Gastroesophageal sphincter (tissue), 4 donors: ENCODE results near the gene ZNF555. TPM values are rescaled to one million over a fixed set of nuclear protein-coding genes. Genes with fewer than 3 reads are reported as not detected.
"Not testable (repeated sequence)": the region's sequence is repeated elsewhere in the genome, so short reads cannot be mapped to it uniquely, and the experiment has no call there.

Experiments used
- ATAC-seq: fragments of 150-250 bp; one replicate; pipeline ENCODE4 v1.9.1; 2016; ENCODE audit warnings: mild to moderate bottlenecking, moderate library complexity
- H3K27ac ChIP-seq, 4 donors: fragments of 200-600 bp; sonication (generic) in 3 of 4; 1 replicate in 3 of 4; 2 replicates in 1 of 4; pipeline ENCODE4 v1.5.1; 2016 to 2019
- H3K27me3 ChIP-seq: fragments of 200-600 bp; sonication (generic); one replicate; pipeline ENCODE4 v1.5.1; 2019
- H3K36me3 ChIP-seq, 2 donors: fragments of 200-600 bp; sonication (generic); one replicate each; pipeline ENCODE4 v1.5.1; 2019; ENCODE audit warnings: control low read depth in 1 of 2
- H3K4me1 ChIP-seq, 3 donors: fragments of 200-600 bp; sonication (generic); 1 replicate in 2 of 3; 2 replicates in 1 of 3; pipeline ENCODE4 v1.5.1; 2016 to 2019; ENCODE audit warnings: control low read depth in 2 of 3
- H3K4me3 ChIP-seq, 2 donors: fragments of 200-600 bp; sonication (generic); one replicate each; pipeline ENCODE4 v1.5.1; 2019; ENCODE audit warnings: mild to moderate bottlenecking in 1 of 2, moderate library complexity in 1 of 2
- H3K9me3 ChIP-seq, 3 donors: fragments of 200-600 bp; sonication (generic); one replicate each; pipeline ENCODE4 v1.5.1; 2017 to 2019; ENCODE audit warnings: control low read depth in 2 of 3
- EP300 ChIP-seq: sonication (generic); formaldehyde crosslinking; IDR thresholded peaks from one replicate; pipeline ENCODE4 v1.6.1; 2017; ENCODE audit warnings: antibody characterized with exemption, mild to moderate bottlenecking
- POLR2A ChIP-seq, 2 donors: fragments of 450-650 bp; IDR thresholded peaks; one replicate each; pipeline ENCODE4 v1.6.1; 2017; ENCODE audit warnings: antibody characterized with exemption in 2 of 2, mild to moderate bottlenecking in 2 of 2, moderate library complexity in 1 of 2
- POLR2AphosphoS5 ChIP-seq: sonication (generic); formaldehyde crosslinking; IDR thresholded peaks from one replicate; pipeline ENCODE4 v1.6.1; 2017; ENCODE audit warnings: antibody characterized with exemption
- WGBS, 2 donors: methylation state at CpG; one replicate each; pipeline ENCODE4 v1.1.5; 2018; ENCODE audit warnings: low coverage in 1 of 2; 5-methylcytosine and 5-hydroxymethylcytosine counted together
- total RNA-seq, 4 donors: library from RNA; depleted of rRNA; stranded (reverse); fragments of >200 nt; gene quantifications; one replicate each; pipeline ENCODE4 v1.1.0, GENCODE V29; 2016
- TF ChIP-seq, protein P1 (sequence below), 4 experiments: fragments of 200-600 bp in 2 of 4; fragments of 450-650 bp in 2 of 4; sonication (generic) in 1 of 4; IDR thresholded peaks; one replicate each; pipeline ENCODE4 v1.5.1; 2017 to 2019; ENCODE audit warnings: antibody characterized with exemption in 4 of 4, mild to moderate bottlenecking in 2 of 4, moderate library complexity in 2 of 4

Gene ZNF555
- total RNA-seq, 4 donors from 2014 or later: 4.2 to 10.9 (median 7.6) TPM

DNA sequence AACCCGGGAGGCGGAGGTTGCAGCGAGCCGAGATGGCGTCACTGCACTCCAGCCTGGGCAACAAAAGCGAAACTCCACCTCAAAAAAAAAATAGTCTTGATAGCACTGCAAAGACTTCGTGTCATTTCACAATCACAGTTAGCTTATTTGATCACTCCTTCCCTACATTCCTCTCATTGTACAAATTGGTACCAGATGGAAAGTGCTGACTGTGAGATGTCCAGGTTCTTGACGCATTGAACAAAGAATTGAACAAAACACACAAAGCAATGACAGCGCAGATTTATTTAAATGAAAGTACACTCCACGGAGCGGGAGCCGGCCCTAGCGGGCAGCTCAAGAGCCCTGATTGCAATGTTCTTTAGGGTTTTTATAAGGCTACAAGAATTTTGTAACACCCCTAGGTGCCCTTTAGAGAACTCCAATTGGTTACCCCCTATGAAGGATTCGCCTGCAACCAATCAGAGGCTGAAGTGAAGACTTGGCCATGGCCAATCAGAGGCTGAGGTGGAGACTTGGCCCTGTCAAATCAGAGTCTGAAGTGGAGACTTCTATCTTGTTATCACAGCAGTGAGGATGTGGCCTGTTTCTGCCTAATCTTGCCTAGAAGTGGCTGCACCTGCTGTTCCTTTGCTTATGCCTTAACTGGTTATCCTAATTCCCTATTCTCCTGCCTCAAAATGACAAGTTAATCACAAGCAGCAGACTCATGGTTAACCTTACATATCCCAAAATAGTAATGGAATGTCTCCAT lies 42.6 kb downstream of the ZNF555 start:
- Histone ChIP-seq H3K27ac (no peak overlapping the region), H3K9me3 (peaks cover 0 to 6% (median 0%) of the 10 kb centered on the region in 3 donors), H3K4me3 (no peak overlapping the region), H3K27me3 (no peaks in the 10 kb centered on the region), H3K36me3 (no peaks in the 10 kb centered on the region), H3K4me1 (peaks cover 0 to 5% (median 0%) of the 10 kb centered on the region in 3 donors)
- TF ChIP-seq POLR2AphosphoS5 (no peak), POLR2A (IDR thresholded peaks at IDR 0.05) (no peak)
- no peak for ATAC-seq
- 91% methylated on average over 6 to 13 of the region's 14 CpGs for WGBS, 2 donors

DNA sequence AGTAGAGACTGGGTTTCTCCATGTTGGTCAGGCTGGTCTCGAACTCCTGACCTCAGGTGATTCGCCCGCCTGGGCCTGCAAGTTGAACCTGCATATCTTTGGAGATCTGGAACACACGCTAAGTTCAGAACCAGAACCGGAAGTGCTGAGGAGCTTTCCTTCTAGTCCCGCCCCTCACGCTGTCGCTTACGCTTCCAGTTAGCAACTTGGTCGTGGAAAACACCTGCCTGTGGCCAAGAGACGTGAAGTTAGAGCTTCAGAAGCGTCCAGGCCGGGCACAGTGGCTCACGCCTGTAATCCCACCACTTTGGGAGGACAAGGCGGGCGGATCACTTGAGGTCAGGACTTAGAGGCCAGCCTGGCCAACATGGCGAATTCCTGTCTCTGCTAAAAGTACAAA lies 44.5 kb downstream of the ZNF555 start:
- no peak overlapping the region for H3K27ac ChIP-seq
- 87 to 97% methylated on average over 3 to 5 of the region's 17 CpGs for WGBS, 2 donors
- H3K9me3 ChIP-seq: no peaks in the 10 kb centered on the region
- no peak overlapping the region for H3K4me3 ChIP-seq
- H3K27me3 ChIP-seq: no peaks in the 10 kb centered on the region
- H3K4me1 ChIP-seq: peaks cover 0 to 5% (median 0%) of the 10 kb centered on the region in 3 donors
- no peak for ATAC-seq
- H3K36me3 ChIP-seq: no peaks in the 10 kb centered on the region
- no peak for TF ChIP-seq POLR2A (IDR thresholded peaks at IDR 0.05)
- TF ChIP-seq POLR2AphosphoS5: no peak
- TF ChIP-seq, protein P1, sequence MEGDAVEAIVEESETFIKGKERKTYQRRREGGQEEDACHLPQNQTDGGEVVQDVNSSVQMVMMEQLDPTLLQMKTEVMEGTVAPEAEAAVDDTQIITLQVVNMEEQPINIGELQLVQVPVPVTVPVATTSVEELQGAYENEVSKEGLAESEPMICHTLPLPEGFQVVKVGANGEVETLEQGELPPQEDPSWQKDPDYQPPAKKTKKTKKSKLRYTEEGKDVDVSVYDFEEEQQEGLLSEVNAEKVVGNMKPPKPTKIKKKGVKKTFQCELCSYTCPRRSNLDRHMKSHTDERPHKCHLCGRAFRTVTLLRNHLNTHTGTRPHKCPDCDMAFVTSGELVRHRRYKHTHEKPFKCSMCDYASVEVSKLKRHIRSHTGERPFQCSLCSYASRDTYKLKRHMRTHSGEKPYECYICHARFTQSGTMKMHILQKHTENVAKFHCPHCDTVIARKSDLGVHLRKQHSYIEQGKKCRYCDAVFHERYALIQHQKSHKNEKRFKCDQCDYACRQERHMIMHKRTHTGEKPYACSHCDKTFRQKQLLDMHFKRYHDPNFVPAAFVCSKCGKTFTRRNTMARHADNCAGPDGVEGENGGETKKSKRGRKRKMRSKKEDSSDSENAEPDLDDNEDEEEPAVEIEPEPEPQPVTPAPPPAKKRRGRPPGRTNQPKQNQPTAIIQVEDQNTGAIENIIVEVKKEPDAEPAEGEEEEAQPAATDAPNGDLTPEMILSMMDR (IDR thresholded peaks at IDR 0.05): no peak
- no peak for TF ChIP-seq EP300

DNA sequence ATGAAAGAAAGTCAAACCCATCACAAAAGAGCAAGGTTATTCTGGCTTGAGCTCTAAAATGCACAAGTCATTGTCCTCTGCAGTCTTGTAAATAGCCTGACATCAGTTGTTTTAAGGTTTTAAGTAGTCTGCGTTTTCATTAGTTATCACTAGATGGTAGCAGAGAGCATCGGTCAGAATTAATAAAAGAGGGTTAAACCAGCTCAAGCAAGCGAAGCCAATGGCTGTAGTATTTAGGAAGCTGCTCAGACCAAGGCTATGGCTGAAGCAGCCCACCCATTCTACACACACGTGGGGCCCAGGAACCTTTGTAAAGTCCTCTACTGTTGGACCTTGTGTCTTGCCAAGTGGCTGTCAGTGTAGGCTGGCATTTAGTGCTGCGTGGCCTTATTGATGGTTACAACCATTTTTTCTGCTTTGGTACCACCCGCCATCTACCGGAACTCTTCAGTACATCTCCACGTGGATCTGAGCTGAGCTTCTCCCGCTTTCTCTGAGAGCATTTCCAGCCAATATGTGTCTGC lies 46.2 kb downstream of the ZNF555 start:
- no peak overlapping the region for H3K4me3 ChIP-seq
- no peaks in the 10 kb centered on the region for H3K9me3 ChIP-seq
- 22 to 23% methylated on average over 8 to 9 of the region's 9 CpGs for WGBS, 2 donors

DNA sequence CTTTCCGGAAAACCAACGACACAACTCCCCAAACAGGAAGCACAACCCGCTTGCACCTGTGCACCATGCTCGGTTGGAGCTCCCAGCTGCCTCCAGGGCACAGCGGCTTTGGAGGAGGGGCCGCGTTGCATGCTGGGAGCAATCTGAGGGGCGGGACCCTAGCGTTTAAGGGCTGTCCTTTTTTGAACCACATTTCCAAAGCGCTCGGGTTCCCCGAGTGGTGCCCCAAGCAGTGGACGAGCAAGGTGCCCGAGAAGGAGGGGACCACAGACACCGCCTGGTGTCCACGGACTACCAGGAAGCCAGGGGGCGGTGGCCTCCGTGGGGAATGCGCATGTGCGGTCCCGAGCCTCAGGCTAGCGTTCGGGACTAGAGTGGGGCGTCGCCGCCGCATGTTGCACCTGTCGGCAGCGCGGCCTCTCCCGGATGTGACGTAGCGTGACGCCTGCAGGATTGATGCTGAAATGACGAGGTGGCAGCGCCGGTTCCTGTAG lies 47.5 kb downstream of the ZNF555 start:
- peak overlapping the region in 1 of 2 donors; percentile 40 for H3K4me3 ChIP-seq
- 64 to 82% methylated on average over 10 to 20 of the region's 37 CpGs for WGBS, 2 donors

More for the DNA sequence above, 46.2 kb downstream of the ZNF555 start:
- Histone ChIP-seq H3K27ac (peak overlapping the region in 1 of 4 donors; percentile 41), H3K27me3 (peaks cover 6% of the 10 kb centered on the region), H3K4me1 (peaks cover 0 to 5% (median 0%) of the 10 kb centered on the region in 3 donors), H3K36me3 (no peaks in the 10 kb centered on the region)
- TF ChIP-seq, protein P1 (IDR thresholded peaks at IDR 0.05): peak; percentile 52 to 78 (median 61)
- TF ChIP-seq POLR2AphosphoS5: no peak
- peak; percentile 70 for ATAC-seq

DNA sequence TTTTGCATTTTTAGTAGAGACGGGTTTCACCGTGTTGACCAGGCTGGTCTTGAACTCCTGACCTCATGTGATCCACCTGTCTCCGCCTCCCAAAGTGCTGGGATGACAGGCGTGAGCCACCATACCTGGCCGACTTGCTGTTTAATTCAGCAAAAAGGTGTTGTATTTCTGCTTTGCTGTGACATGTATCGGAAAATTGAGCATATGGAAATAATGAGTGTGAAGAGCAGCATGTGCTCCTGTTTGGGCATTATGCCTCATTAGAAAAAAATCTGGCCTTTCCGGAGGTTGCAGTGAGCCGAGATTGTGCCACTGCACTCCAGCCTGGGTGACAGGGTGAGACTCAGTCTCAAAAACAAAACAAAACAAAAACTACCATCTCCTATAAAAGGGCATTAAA lies 49.3 kb downstream of the ZNF555 start:
- not testable (repeated sequence) for H3K9me3 ChIP-seq, H3K4me3 ChIP-seq, ATAC-seq, H3K4me1 ChIP-seq, H3K27ac ChIP-seq, H3K36me3 ChIP-seq
- H3K27me3 ChIP-seq: peaks cover 14% of the 10 kb centered on the region
- WGBS, 2 donors: 68 to 80% methylated on average over 5 to 7 of the region's 8 CpGs

More for the DNA sequence above, 47.5 kb downstream of the ZNF555 start:
- H3K4me1 ChIP-seq: peaks cover 0 to 5% (median 0%) of the 10 kb centered on the region in 3 donors
- no peak for ATAC-seq
- peak overlapping the region in 1 of 4 donors; percentile 66 for H3K27ac ChIP-seq
- H3K36me3 ChIP-seq: no peaks in the 10 kb centered on the region
- H3K9me3 ChIP-seq: no peaks in the 10 kb centered on the region
- H3K27me3 ChIP-seq: peaks cover 14% of the 10 kb centered on the region
- TF ChIP-seq, protein P1 (IDR thresholded peaks at IDR 0.05): peak in 1 of 4 experiments; percentile 25
- no peak for TF ChIP-seq POLR2AphosphoS5

DNA sequence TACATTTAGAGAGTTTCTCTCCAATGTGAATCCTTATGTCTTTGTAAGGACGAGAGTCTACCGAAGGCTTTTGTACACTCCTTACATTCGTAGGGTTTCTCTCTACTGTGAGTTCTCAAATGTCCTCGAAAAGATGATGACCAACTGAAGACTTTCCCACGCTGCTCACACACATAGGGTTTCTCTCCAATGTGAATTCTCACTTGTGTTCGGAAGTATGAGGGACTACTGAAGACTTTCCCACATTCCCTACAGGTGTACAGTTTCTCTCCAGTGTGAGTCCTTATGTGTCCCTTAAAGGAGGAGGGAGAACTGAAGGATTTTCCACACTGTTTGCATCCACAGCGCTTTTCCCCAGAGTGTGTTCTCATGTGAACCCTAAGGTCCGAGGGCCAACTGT lies 55.4 kb downstream of the ZNF555 start:
- Histone ChIP-seq H3K27ac (no peak overlapping the region), H3K4me3 (no peak overlapping the region), H3K27me3 (peaks cover 12% of the 10 kb centered on the region), H3K4me1 (peaks cover 0 to 6% (median 6%) of the 10 kb centered on the region in 3 donors), H3K9me3 (peaks cover 0 to 13% (median 0%) of the 10 kb centered on the region in 3 donors), H3K36me3 (no peaks in the 10 kb centered on the region)
- no peak for ATAC-seq
- no peak for TF ChIP-seq POLR2AphosphoS5
- WGBS, 2 donors: 79 to 93% methylated on average over 3 to 8 of the region's 8 CpGs
